ENCODE measurements around the gene OTX2. TPM values are rescaled to one million over a fixed set of nuclear protein-coding genes. Genes with fewer than 3 reads are reported as not detected.

OTX2 gene
- total RNA-seq, 2 donors from 2014 or later, result not detected

- Histone ChIP-seq H3K9ac (ENCODE audit: low read depth in 2 of 2, low read length in 2 of 2) (no peak overlapping the region), H3K4me3 (no peak overlapping the region), H3K4me1 (no peaks in the 10 kb centered on the region), H3K27me3 (peaks cover 83% of the 10 kb centered on the region), H3K9me3 (no peaks in the 10 kb centered on the region), H3K36me3 (no peaks in the 10 kb centered on the region), H3K27ac (no peak overlapping the region)
- no peak for TF ChIP-seq CTCF (IDR thresholded peaks at IDR 0.05)
- DNase-seq, result no peak
- intact Hi-C loops (cut with DNase I), result no loop called here
Observed at GRCh38 chr14:56811593-56812363, 1.5 kb upstream of the OTX2 start.

DNA sequence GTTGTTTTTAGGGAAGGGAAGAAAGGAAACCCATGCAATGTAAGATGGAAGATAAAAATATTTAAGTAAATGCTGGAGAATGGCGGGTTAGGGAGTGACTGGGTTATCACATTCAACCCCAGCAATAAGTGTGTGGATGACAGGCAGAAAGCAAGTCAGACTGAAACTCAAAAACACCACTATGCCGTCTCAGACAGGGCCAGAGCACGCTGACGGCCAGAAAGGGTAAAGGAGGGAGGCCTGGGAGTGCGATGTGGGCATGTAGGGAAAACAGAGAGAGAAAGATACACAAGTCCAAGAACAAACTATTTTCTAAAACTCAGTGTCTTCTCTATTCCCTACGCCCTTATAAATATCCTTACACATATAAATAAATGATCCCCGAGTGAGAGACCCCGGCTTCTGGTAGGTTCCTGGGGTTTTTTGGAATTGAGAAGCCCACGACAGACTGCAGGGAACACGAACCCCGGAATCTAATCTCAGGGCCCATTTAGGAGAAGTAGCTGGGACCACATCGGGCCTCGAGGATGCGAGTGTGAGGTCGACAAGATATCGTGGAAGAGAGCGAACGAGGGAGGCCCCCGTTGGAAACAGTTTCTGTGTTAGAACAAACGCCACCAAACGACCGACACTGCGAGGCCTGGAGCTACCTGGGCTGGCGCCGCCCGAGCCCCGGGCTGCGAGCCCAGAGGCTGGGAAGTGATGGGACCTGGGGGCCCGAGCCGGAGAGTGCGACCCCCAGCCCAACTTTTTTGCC lies 735 bp upstream of the OTX2 start:
- TF ChIP-seq CTCF (IDR thresholded peaks at IDR 0.05), result no peak
- no peaks in the 10 kb centered on the region for H3K4me1 ChIP-seq
- H3K9ac ChIP-seq (ENCODE audit: low read depth in 2 of 2, low read length in 2 of 2), result no peak overlapping the region
- no peaks in the 10 kb centered on the region for H3K36me3 ChIP-seq
- H3K27ac ChIP-seq, result no peak overlapping the region
- H3K27me3 ChIP-seq, result peaks cover 83% of the 10 kb centered on the region
- intact Hi-C loops (cut with DNase I), result no loop called here
- H3K9me3 ChIP-seq, result no peaks in the 10 kb centered on the region
- no peak for DNase-seq
- no peak overlapping the region for H3K4me3 ChIP-seq

GRCh38 chr14:56809270-56810146 lies 771 bp downstream of the OTX2 start:
- Histone ChIP-seq H3K36me3 (no peaks in the 10 kb centered on the region), H3K27ac (no peak overlapping the region), H3K4me1 (no peaks in the 10 kb centered on the region), H3K4me3 (no peak overlapping the region), H3K9ac (ENCODE audit: low read depth in 2 of 2, low read length in 2 of 2) (no peak overlapping the region), H3K9me3 (no peaks in the 10 kb centered on the region), H3K27me3 (peaks cover 94% of the 10 kb centered on the region)
- intact Hi-C loops (cut with DNase I), result no loop called here
- no peak for DNase-seq
- no peak for TF ChIP-seq CTCF (IDR thresholded peaks at IDR 0.05)

DNA sequence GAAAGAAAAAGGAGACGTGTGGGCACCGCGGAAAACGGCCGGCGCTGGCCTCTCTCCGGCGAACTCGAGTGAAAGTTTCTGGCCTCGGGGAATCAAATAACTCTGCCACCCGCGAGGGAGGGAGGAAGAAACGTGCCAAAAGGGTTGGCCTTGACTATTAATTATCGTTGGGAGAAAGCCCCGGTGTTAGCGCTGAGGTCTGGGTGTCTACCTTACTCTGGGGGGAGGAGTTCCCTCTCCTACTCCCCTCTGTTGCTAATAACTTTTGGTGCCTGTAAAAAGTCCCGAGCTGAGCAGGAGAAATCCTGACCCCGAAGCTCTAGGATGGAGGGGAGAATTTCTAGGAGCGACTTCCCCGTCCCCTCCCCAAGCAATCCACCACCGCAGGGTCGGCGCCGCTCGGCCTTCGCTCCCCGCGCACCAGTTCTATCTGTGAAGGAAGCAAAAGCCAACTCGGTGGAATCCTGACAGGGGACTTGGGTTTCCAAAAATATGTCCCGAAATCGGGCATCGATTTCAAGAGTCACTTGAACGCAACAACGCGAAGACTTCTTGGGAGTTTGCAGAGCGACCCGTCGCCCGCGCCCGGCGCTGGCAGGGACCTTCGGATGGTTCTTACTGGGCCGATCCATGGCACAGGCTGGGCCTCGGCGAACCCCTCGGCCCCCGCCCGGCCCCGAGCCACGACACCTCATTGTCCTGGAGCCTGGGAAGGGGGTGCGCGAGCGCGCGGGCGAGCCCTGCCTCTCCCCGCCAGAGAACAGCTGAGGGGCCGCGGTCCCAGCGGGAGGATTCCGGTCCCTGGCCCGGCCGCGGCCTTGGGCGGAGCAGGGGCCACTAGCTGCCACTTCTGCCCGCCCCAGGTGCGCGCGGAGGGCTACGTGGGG lies 1.7 kb downstream of the OTX2 start:
- intact Hi-C loops (cut with DNase I), result no loop called here
- no peak for TF ChIP-seq CTCF (IDR thresholded peaks at IDR 0.05)
- no peak overlapping the region for H3K9ac ChIP-seq (ENCODE audit: low read depth in 2 of 2, low read length in 2 of 2)
- DNase-seq, result no peak
- H3K27ac ChIP-seq, result no peak overlapping the region
- H3K4me1 ChIP-seq, result no peaks in the 10 kb centered on the region
- peaks cover 97% of the 10 kb centered on the region for H3K27me3 ChIP-seq
- H3K9me3 ChIP-seq, result no peaks in the 10 kb centered on the region
- H3K36me3 ChIP-seq, result no peaks in the 10 kb centered on the region
- no peak overlapping the region for H3K4me3 ChIP-seq

- no peak for TF ChIP-seq CTCF (IDR thresholded peaks at IDR 0.05)
- DNase-seq, result no peak
- H3K27me3 ChIP-seq, result peaks cover 96% of the 10 kb centered on the region
- no peaks in the 10 kb centered on the region for H3K9me3 ChIP-seq
- no peaks in the 10 kb centered on the region for H3K4me1 ChIP-seq
- no peak overlapping the region for H3K4me3 ChIP-seq
- intact Hi-C loops (cut with DNase I), result no loop called here
- no peak overlapping the region for H3K27ac ChIP-seq
- H3K9ac ChIP-seq (ENCODE audit: low read depth in 2 of 2, low read length in 2 of 2), result no peak overlapping the region
- no peaks in the 10 kb centered on the region for H3K36me3 ChIP-seq
Observed at GRCh38 chr14:56808110-56808382, 2.2 kb downstream of the OTX2 start.
